ENCODE data around the gene POLR2E. TPM values are rescaled to one million over a fixed set of nuclear protein-coding genes. Genes with fewer than 3 reads are reported as not detected.

The POLR2E gene
- total RNA-seq, 1 experiment from 2014 or later, result 261 TPM

DNA sequence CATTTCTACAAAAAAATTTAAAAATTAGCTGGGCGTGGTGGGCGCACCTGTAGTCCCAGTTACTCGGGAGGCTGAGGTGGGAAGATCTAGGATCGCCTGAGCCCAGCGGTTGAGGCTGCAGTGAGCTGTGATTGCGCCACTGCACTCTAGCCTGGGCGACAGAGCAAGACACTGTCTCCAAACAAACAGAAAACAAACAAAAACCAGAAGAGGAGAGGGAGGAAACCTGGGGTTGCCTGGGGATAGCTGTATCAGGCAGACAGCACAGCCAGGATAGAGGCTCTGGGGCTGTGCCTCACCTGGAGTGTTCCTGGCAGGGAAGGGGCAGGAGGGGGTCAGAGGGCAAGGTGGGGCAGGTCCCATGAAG lies 2.6 kb upstream of the POLR2E start:
- no peak overlapping the region for H3K9ac ChIP-seq (ENCODE audit: extremely low read depth, insufficient read length, low read length)
- no peak overlapping the region for H2BK5ac ChIP-seq (ENCODE audit: insufficient read length, low read length)
- WGBS (ENCODE audit: extremely low coverage, insufficient read length, low lambda C conversion rate), result no CpG with 5 or more reads among the region's 7 CpGs

More for the DNA sequence above, 2.6 kb upstream of the POLR2E start:
- Mint-ChIP-seq H3K36me3 (ENCODE audit: insufficient read depth in 1 of 3, low read depth in 3 of 3) (peaks cover 3 to 12% (median 10%) of the 10 kb centered on the region in 3 experiments; a peak in 6 of 7 replicates), H3K4me3 (no peak overlapping the region), H3K27me3 (ENCODE audit: low read depth) (no peaks in the 10 kb centered on the region), H3K27ac (0 out of 7 replicates have a peak overlapping the region, but pooled peaks of 1 of the 3 experiments have one; percentile 1), H3K9me3 (peaks cover 2 to 3% of the 10 kb centered on the region in 2 experiments; a peak in 2 of 5 replicates), H3K4me1 (peaks cover 12 to 31% of the 10 kb centered on the region in 2 experiments)
- H4K8ac ChIP-seq (replicated peaks; ENCODE audit: insufficient read length, low read depth, low read length), result no peak overlapping the region
- no peak overlapping the region for H2AFZ ChIP-seq (ENCODE audit: low read length)
- DNase-seq, result no peak
- peaks cover 11% of the 10 kb centered on the region for H3K79me1 ChIP-seq (ENCODE audit: insufficient read depth, low read depth, low read length, poor library complexity, severe bottlenecking)
- no peak overlapping the region for H3K4me2 ChIP-seq (ENCODE audit: insufficient read depth, insufficient read length, low read length)
- peaks cover 7% of the 10 kb centered on the region for H3K23me2 ChIP-seq (ENCODE audit: insufficient read length, low read depth, low read length, poor library complexity, severe bottlenecking)
- TF ChIP-seq, protein P1, sequence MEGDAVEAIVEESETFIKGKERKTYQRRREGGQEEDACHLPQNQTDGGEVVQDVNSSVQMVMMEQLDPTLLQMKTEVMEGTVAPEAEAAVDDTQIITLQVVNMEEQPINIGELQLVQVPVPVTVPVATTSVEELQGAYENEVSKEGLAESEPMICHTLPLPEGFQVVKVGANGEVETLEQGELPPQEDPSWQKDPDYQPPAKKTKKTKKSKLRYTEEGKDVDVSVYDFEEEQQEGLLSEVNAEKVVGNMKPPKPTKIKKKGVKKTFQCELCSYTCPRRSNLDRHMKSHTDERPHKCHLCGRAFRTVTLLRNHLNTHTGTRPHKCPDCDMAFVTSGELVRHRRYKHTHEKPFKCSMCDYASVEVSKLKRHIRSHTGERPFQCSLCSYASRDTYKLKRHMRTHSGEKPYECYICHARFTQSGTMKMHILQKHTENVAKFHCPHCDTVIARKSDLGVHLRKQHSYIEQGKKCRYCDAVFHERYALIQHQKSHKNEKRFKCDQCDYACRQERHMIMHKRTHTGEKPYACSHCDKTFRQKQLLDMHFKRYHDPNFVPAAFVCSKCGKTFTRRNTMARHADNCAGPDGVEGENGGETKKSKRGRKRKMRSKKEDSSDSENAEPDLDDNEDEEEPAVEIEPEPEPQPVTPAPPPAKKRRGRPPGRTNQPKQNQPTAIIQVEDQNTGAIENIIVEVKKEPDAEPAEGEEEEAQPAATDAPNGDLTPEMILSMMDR (conservative IDR thresholded peaks at IDR 0.05), result no peak
- H3K79me2 ChIP-seq (ENCODE audit: insufficient read depth, low read length), result peaks cover 12% of the 10 kb centered on the region; the same call in 1 of the 2 replicates
- H3K4me1 ChIP-seq (ENCODE audit: insufficient read depth, low read length), result peaks cover 2% of the 10 kb centered on the region; the same call in 1 of the 2 replicates
- H3K14ac ChIP-seq (ENCODE audit: insufficient read depth, low read length), result no peak overlapping the region
- no peak overlapping the region for H3K27ac ChIP-seq (ENCODE audit: insufficient read length, low read depth, low read length)
- H2BK120ac ChIP-seq (ENCODE audit: low read depth, low read length, poor library complexity, severe bottlenecking), result no peak overlapping the region
- no peak overlapping the region for H2BK15ac ChIP-seq (ENCODE audit: low read depth, low read length)
- no peak overlapping the region for H3T11ph ChIP-seq (ENCODE audit: low read length)
- no peaks in the 10 kb centered on the region for H4K20me1 ChIP-seq (ENCODE audit: control insufficient read depth, insufficient read depth, insufficient read length)
- no peak overlapping the region for H2BK12ac ChIP-seq (ENCODE audit: insufficient read length, low read depth, low read length)
- no peak overlapping the region for H2BK20ac ChIP-seq (ENCODE audit: low read depth, low read length, poor library complexity, severe bottlenecking)
- H4K91ac ChIP-seq (ENCODE audit: insufficient read length, low read depth, low read length), result no peak overlapping the region
- no peaks in the 10 kb centered on the region for H3K27me3 ChIP-seq (ENCODE audit: insufficient read depth, low read length)
- no peak overlapping the region for H3K18ac ChIP-seq (ENCODE audit: insufficient read length, low read depth, low read length)
- no peak overlapping the region for H3K56ac ChIP-seq (ENCODE audit: insufficient read length, low read depth, low read length)
- no peak overlapping the region for H4K5ac ChIP-seq (ENCODE audit: insufficient read length, low read depth, low read length)
- no peak overlapping the region for H3K23ac ChIP-seq (ENCODE audit: insufficient read length, low read depth, low read length)
- no peaks in the 10 kb centered on the region for H3K9me3 ChIP-seq (ENCODE audit: control insufficient read depth, low read depth, low read length)
- no peak overlapping the region for H3K4ac ChIP-seq (ENCODE audit: low read depth, low read length)
- H2AK5ac ChIP-seq (ENCODE audit: insufficient read length, low read length), result no peak overlapping the region
